Measurements from ENCODE around the gene IFT57.

IFT57 gene

DNA sequence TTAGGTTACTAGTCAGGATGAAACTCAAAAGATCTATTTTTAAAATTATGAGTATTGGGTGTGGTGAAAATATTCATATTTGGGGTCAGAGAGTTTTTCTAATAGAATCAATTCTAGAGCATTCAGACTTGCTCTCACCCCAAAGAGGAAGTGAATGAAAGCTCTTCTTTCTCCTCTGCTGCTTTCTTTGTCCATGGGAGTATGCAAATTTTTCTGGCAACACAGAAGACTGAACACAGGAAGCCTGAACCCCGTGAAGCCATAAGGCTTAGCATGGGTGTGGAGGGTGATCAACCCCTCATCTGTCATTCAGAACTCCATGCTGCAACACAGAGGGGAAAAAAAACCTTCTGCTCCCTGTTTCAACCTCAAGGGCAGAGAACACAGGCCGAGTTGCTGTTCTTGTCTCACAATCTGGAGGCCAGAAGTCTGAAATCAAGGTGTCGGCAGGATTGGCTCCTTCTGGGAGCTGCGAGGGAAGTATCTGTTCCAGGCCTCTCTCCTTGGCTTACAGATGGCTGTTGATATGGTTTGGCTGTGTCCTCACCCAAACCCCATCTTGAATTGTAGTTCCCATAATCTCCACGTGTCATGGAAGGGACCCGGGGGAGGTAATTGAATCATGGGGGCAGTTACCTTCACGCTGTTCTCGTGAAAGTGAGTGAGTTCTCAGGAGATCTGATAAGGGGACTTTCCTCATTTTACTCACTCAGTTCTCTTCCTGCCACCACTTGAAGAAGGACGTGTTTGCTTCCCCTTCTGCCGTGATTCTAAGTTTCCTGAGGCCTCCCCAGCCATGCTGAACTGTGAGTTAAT lies 97.7 kb downstream of the IFT57 start:
- Histone ChIP-seq H3K4me3 (no peak overlapping the region), H3K9me3 (no peaks in the 10 kb centered on the region), H3K4me1 (no peaks in the 10 kb centered on the region), H3K36me3 (replicated peaks) (no peaks in the 10 kb centered on the region), H3K27me3 (ENCODE audit: low read depth) (no peaks in the 10 kb centered on the region)
- DNase-seq (ENCODE audit: low spot score in 2 of 2), result no peak
- in situ Hi-C loops (cut with MboI; ENCODE audit: low sequenced_read_pairs), result no loop called here

DNA sequence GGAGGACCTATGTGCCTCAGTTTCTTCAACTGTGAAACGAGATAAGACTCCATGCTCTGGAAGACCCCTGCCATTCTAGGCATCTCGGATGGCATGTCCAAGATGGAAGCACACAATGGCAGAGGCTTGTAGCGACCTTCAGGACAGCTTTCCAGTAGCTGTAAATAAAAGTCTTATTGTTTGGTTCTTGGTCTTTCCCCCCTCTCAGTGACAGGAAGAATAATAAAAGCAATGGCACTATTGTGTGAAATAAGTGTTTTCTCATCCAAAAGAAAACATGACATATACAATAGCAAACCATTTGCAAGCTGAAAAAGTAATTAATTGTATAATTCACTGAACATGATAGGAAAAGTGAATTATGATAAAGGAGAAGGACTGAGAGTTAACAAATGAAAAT lies 98.9 kb downstream of the IFT57 start:
- H3K4me3 ChIP-seq, result no peak overlapping the region
- in situ Hi-C loops (cut with MboI; ENCODE audit: low sequenced_read_pairs), result no loop called here
- H3K4me1 ChIP-seq, result no peaks in the 10 kb centered on the region

DNA sequence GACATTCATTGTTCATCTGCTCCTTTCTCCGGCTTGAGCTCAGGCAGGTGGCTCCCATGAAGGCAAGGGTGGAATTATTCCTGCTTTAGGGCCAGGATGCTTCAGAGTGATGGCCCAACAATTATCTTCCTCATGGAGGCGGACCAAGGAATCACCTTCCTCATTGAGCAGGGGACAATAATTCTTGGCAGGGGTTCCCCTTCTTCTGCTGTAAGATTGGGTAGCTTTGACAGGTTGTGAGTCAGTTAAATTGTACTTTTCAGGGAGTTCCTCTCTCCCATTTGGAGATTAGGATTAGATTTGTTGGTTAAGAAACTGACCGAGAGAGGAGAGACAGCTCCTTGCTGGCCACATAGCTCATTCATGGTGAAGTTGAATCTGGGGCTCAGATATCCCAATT lies 99.9 kb downstream of the IFT57 start:
- DNase-seq (ENCODE audit: low spot score in 2 of 2), result no peak
- no peaks in the 10 kb centered on the region for H3K9me3 ChIP-seq
- in situ Hi-C loops (cut with MboI; ENCODE audit: low sequenced_read_pairs), result no loop called here
- no peaks in the 10 kb centered on the region for H3K4me1 ChIP-seq
- H3K27me3 ChIP-seq (ENCODE audit: low read depth), result no peaks in the 10 kb centered on the region
- no peak overlapping the region for H3K4me3 ChIP-seq
- H3K36me3 ChIP-seq (replicated peaks), result no peaks in the 10 kb centered on the region

More for the DNA sequence above, 98.9 kb downstream of the IFT57 start:
- no peaks in the 10 kb centered on the region for H3K9me3 ChIP-seq
- DNase-seq (ENCODE audit: low spot score in 2 of 2), result no peak
- H3K27me3 ChIP-seq (ENCODE audit: low read depth), result no peaks in the 10 kb centered on the region
- no peaks in the 10 kb centered on the region for H3K36me3 ChIP-seq (replicated peaks)

GRCh38 chr3:108119398-108120104 lies 102.7 kb downstream of the IFT57 start:
- Histone ChIP-seq H3K9me3 (no peaks in the 10 kb centered on the region), H3K4me3 (no peak overlapping the region), H3K4me1 (no peaks in the 10 kb centered on the region), H3K27me3 (ENCODE audit: low read depth) (no peaks in the 10 kb centered on the region), H3K36me3 (replicated peaks) (no peaks in the 10 kb centered on the region)
- in situ Hi-C loops (cut with MboI; ENCODE audit: low sequenced_read_pairs), result no loop called here
- DNase-seq (ENCODE audit: low spot score in 2 of 2), result no peak

DNA sequence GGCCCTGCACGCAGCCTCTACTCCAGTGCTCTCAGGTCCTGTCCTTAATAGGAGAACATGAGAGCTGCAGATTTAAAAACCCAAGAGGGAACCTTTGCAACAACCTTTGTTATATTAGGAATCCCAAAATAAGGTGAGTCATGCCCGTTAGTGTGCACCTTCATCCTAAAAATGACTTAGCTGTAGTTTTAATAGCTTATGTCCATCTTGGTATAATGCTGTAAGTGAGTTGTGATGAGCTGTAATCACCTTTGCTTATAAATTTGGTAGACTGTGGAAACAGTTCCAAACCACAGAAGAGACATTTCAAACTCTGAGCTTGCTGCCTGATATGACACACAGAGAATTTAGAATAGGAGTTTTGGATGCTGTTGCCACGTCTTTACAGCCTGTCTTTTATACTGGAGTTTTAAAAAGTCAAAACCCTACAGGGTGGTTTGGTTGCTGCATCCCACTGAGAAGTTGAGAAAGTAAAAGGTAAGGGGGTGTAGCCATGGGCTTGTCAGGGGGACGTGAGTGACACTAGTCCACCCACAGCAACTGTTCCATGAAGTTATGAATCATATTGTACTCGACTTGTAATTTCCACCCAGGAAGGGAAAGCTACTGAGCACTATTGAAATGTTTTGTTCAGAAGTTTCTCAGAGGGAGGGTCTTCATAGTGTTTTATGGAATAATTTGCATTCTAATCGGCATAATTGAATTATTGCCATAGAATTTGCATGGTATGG lies 104.0 kb downstream of the IFT57 start:
- no peaks in the 10 kb centered on the region for H3K9me3 ChIP-seq
- H3K36me3 ChIP-seq (replicated peaks), result no peaks in the 10 kb centered on the region
- DNase-seq (ENCODE audit: low spot score in 2 of 2), result no peak
- in situ Hi-C loops (cut with MboI; ENCODE audit: low sequenced_read_pairs), result no loop called here
- no peak overlapping the region for H3K4me3 ChIP-seq
- no peaks in the 10 kb centered on the region for H3K4me1 ChIP-seq
- no peaks in the 10 kb centered on the region for H3K27me3 ChIP-seq (ENCODE audit: low read depth)

GRCh38 chr3:108117241-108117775 lies 104.9 kb downstream of the IFT57 start:
- in situ Hi-C loops (cut with MboI; ENCODE audit: low sequenced_read_pairs), result no loop called here
- no peaks in the 10 kb centered on the region for H3K9me3 ChIP-seq
- no peaks in the 10 kb centered on the region for H3K4me1 ChIP-seq
- H3K4me3 ChIP-seq, result no peak overlapping the region
- no peak for DNase-seq (ENCODE audit: low spot score in 2 of 2)
- no peaks in the 10 kb centered on the region for H3K27me3 ChIP-seq (ENCODE audit: low read depth)
- H3K36me3 ChIP-seq (replicated peaks), result no peaks in the 10 kb centered on the region

GRCh38 chr3:108114423-108115065 lies 107.7 kb downstream of the IFT57 start:
- in situ Hi-C loops (cut with MboI; ENCODE audit: low sequenced_read_pairs), result no loop called here
- Histone ChIP-seq H3K9me3 (no peaks in the 10 kb centered on the region), H3K27me3 (ENCODE audit: low read depth) (0 out of 2 replicates have a peak, but pooled peaks cover 3% of the 10 kb centered on the region), H3K4me1 (no peaks in the 10 kb centered on the region), H3K4me3 (no peak overlapping the region), H3K36me3 (replicated peaks) (no peaks in the 10 kb centered on the region)
- DNase-seq (ENCODE audit: low spot score in 2 of 2), result no peak

DNA sequence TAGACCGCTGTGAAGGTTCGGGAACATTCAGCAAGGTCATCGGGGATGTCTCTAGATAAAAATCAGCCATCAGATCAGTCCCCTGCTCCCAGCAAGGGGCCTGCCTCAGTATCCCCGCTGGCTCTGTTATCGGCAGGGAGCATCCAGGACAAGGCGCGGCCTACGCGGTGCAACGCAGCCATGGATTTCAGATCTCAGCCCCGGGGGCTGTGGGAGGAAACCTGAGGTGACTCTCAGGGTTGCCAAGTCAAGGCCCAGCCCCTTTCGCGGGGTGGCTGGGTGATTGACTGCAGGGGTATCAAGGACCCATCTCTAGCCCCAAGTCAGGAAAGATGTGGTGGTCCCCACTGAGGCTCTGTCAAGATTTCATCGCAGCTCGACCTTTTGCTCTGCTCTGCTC lies 108.2 kb downstream of the IFT57 start:
- H3K9me3 ChIP-seq, result no peaks in the 10 kb centered on the region
- no peak for DNase-seq (ENCODE audit: low spot score in 2 of 2)
- H3K27me3 ChIP-seq (ENCODE audit: low read depth), result 0 out of 2 replicates have a peak, but pooled peaks cover 3% of the 10 kb centered on the region
- H3K36me3 ChIP-seq (replicated peaks), result no peaks in the 10 kb centered on the region
- H3K4me3 ChIP-seq, result no peak overlapping the region
- H3K4me1 ChIP-seq, result no peaks in the 10 kb centered on the region
- in situ Hi-C loops (cut with MboI; ENCODE audit: low sequenced_read_pairs), result no loop called here

DNA sequence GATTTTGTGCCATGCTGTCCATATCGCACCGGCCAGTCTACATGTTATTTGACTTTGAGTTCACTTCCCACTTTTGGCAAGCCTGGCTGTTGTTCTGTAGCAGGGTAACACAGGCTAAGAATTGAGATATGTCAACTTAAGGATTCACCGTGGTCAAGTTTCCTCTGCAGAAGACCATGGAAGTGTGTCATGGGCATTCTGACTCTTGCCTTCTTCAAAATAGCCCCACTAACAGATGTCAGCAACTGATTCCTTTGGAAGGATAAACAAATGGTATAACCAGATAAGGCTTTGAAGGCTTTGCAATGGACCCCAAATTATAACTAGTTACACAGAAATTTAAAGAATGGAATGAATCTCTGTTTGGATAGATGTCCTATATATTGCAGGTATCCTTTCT lies 111.3 kb downstream of the IFT57 start:
- Histone ChIP-seq H3K4me3 (no peak overlapping the region), H3K4me1 (no peaks in the 10 kb centered on the region), H3K27me3 (ENCODE audit: low read depth) (0 out of 2 replicates have a peak, but pooled peaks cover 3% of the 10 kb centered on the region), H3K9me3 (no peaks in the 10 kb centered on the region), H3K36me3 (replicated peaks) (no peaks in the 10 kb centered on the region)
- DNase-seq (ENCODE audit: low spot score in 2 of 2), result no peak
- in situ Hi-C loops (cut with MboI; ENCODE audit: low sequenced_read_pairs), result no loop called here
